Measurements from ENCODE around the gene GIGYF2.

DNA sequence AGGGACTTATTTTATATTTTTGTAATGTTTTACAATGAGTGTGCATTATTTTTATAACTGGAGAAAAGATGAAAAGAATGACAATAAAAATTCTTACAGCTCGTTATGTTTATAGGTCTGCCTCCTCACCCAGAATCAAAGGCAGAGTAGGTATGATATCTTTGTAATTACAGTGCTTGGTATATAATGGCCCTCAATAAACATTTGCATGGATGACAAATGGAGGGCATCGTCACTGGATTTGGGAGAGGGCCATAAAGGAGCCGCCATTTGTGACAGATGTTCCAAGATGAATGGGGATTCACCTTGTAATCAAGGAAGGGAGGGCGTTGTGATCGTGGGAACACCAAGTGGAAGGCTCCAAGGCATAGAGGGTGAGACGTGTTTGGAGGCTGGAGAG, 22.6 kb upstream of the GIGYF2 start:
- TF ChIP-seq, protein P1, sequence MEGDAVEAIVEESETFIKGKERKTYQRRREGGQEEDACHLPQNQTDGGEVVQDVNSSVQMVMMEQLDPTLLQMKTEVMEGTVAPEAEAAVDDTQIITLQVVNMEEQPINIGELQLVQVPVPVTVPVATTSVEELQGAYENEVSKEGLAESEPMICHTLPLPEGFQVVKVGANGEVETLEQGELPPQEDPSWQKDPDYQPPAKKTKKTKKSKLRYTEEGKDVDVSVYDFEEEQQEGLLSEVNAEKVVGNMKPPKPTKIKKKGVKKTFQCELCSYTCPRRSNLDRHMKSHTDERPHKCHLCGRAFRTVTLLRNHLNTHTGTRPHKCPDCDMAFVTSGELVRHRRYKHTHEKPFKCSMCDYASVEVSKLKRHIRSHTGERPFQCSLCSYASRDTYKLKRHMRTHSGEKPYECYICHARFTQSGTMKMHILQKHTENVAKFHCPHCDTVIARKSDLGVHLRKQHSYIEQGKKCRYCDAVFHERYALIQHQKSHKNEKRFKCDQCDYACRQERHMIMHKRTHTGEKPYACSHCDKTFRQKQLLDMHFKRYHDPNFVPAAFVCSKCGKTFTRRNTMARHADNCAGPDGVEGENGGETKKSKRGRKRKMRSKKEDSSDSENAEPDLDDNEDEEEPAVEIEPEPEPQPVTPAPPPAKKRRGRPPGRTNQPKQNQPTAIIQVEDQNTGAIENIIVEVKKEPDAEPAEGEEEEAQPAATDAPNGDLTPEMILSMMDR (IDR thresholded peaks at IDR 0.05) = no peak
- no peak for TF ChIP-seq POLR2AphosphoS5 (IDR thresholded peaks at IDR 0.05; ENCODE audit: low read depth, low read length)
- TF ChIP-seq, protein P2, sequence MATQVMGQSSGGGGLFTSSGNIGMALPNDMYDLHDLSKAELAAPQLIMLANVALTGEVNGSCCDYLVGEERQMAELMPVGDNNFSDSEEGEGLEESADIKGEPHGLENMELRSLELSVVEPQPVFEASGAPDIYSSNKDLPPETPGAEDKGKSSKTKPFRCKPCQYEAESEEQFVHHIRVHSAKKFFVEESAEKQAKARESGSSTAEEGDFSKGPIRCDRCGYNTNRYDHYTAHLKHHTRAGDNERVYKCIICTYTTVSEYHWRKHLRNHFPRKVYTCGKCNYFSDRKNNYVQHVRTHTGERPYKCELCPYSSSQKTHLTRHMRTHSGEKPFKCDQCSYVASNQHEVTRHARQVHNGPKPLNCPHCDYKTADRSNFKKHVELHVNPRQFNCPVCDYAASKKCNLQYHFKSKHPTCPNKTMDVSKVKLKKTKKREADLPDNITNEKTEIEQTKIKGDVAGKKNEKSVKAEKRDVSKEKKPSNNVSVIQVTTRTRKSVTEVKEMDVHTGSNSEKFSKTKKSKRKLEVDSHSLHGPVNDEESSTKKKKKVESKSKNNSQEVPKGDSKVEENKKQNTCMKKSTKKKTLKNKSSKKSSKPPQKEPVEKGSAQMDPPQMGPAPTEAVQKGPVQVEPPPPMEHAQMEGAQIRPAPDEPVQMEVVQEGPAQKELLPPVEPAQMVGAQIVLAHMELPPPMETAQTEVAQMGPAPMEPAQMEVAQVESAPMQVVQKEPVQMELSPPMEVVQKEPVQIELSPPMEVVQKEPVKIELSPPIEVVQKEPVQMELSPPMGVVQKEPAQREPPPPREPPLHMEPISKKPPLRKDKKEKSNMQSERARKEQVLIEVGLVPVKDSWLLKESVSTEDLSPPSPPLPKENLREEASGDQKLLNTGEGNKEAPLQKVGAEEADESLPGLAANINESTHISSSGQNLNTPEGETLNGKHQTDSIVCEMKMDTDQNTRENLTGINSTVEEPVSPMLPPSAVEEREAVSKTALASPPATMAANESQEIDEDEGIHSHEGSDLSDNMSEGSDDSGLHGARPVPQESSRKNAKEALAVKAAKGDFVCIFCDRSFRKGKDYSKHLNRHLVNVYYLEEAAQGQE (IDR thresholded peaks at IDR 0.05; ENCODE audit: insufficient read depth in 1 of 2, low read depth in 2 of 2, low read length in 1 of 2) = no peak
- no peak for TF ChIP-seq SIN3A (IDR thresholded peaks at IDR 0.05; ENCODE audit: borderline replicate concordance, insufficient read depth, low read depth, low read length)
